ENCODE results near the gene PIKFYVE. TPM values are rescaled to one million over a fixed set of nuclear protein-coding genes. Genes with fewer than 3 reads are reported as not detected.

Gene PIKFYVE
- total and polyA plus RNA-seq, 2 of the 8 experiments (the other 6 are each of a cell fraction or from before 2014, with no cell fraction given): 8.8 to 33.5 TPM

- Histone ChIP-seq H2AK5ac (ENCODE audit: low read depth, low read length) (no peak overlapping the region), H3K4me3 (ENCODE audit: extremely low read depth in 1 of 4, insufficient read depth in 2 of 4, low read depth in 3 of 4, low read length in 4 of 4) (no peak overlapping the region), H2BK15ac (ENCODE audit: low read length) (no peak overlapping the region), H3K27ac (ENCODE audit: low read depth, low read length) (no peak overlapping the region), H3K79me2 (ENCODE audit: control insufficient read depth in 1 of 2, insufficient read depth in 2 of 2, low read length in 2 of 2) (no peaks in the 10 kb centered on the region; a peak in 2 of 4 replicates), H4K5ac (ENCODE audit: insufficient read length, low read depth, low read length) (no peak overlapping the region), H2BK12ac (ENCODE audit: low read depth, low read length) (no peak overlapping the region), H3K23ac (ENCODE audit: insufficient read length) (no peak overlapping the region), H4K8ac (ENCODE audit: extremely low read depth, insufficient read depth, low read length) (no peak overlapping the region), H2BK5ac (ENCODE audit: low read depth, low read length) (no peak overlapping the region), H3K36me3 (ENCODE audit: control insufficient read depth in 2 of 4, insufficient read depth in 4 of 4, low read length in 3 of 4) (peaks cover 5 to 71% (median 37%) of the 10 kb centered on the region in 4 experiments; a peak in 7 of 8 replicates), H3K79me1 (ENCODE audit: low read depth, low read length) (peaks cover 3% of the 10 kb centered on the region; the same call in 1 of the 2 replicates), H3K56ac (replicated peaks; ENCODE audit: insufficient read length, low read depth, low read length) (no peak overlapping the region), H3K18ac (ENCODE audit: extremely low read depth, low read length) (no peak overlapping the region), H3K9ac (replicated peaks in 1 of 4; ENCODE audit: extremely low read depth in 1 of 4, low read depth in 3 of 4, low read length in 3 of 4) (no peak overlapping the region), H4K91ac (replicated peaks; ENCODE audit: insufficient read length, low read length) (no peak overlapping the region), H3K4me2 (ENCODE audit: insufficient read depth in 1 of 2, low read depth in 2 of 2, low read length in 2 of 2) (no peak overlapping the region), H2BK20ac (ENCODE audit: low read length) (no peak overlapping the region), H3K9me3 (ENCODE audit: insufficient read depth in 2 of 2, low read depth in 1 of 2, low read length in 1 of 2) (no peaks in the 10 kb centered on the region; a peak in 1 of 4 replicates), H3K27me3 (replicated peaks in 1 of 4; ENCODE audit: control insufficient read depth in 3 of 4, extremely low read depth in 1 of 4, insufficient read depth in 3 of 4, low read length in 3 of 4) (no peaks in the 10 kb centered on the region), H3K4me1 (replicated peaks in 1 of 4; ENCODE audit: control insufficient read depth in 3 of 4, insufficient read depth in 4 of 4, low read length in 3 of 4) (no peaks in the 10 kb centered on the region), H2BK120ac (replicated peaks; ENCODE audit: low read depth, low read length) (no peak overlapping the region), H3K4ac (replicated peaks; ENCODE audit: insufficient read length, low read depth, low read length) (no peak overlapping the region), H3K23me2 (ENCODE audit: low read depth, low read length) (no peaks in the 10 kb centered on the region), H4K20me1 (replicated peaks in 1 of 2; ENCODE audit: control insufficient read depth in 1 of 2, insufficient read depth in 2 of 2, low read length in 2 of 2) (peaks cover 0 to 5% of the 10 kb centered on the region in 2 experiments), H2AFZ (ENCODE audit: low read length) (no peak overlapping the region), H3K14ac (ENCODE audit: insufficient read length) (no peak overlapping the region)
- WGBS, 2 experiments (ENCODE audit: extremely low coverage in 1 of 2, insufficient coverage in 1 of 2, insufficient read length in 1 of 2, insufficient replicate concordance in 2 of 2, low coverage in 1 of 2, low lambda C conversion rate in 2 of 2, missing lambda C conversion rate in 1 of 2): 91% methylated on average over 4 of the region's 4 CpGs; no CpG with 5 or more reads in 1 of the 2 experiments
- FAIRE-seq (no peak), DNase-seq (ENCODE audit: low read depth in 1 of 2, low spot score in 2 of 2) (no peak)
- ChIA-PET CTCF (ENCODE audit: partially characterized antibody) (no interaction called here), POLR2A (ENCODE audit: partially characterized antibody) (no interaction called here)
- no peak for TF ChIP-seq EP300 (IDR thresholded peaks at IDR 0.05; ENCODE audit: borderline replicate concordance in 1 of 2, low read depth in 2 of 2, low read length in 2 of 2)
- no peak for TF ChIP-seq MAFK (IDR thresholded peaks at IDR 0.05; ENCODE audit: low read depth, low read length)
- no peak for TF ChIP-seq MAX (IDR thresholded peaks at IDR 0.05)
- TF ChIP-seq SIX5 (IDR thresholded peaks at IDR 0.05; ENCODE audit: low read depth, low read length): no peak
- TF ChIP-seq YY1 (IDR thresholded peaks at IDR 0.05; ENCODE audit: low read depth, low read length): no peak
- TF ChIP-seq PHF8 (conservative IDR thresholded peaks at IDR 0.05; ENCODE audit: low read depth, low read length): no peak
- TF ChIP-seq, protein P1, sequence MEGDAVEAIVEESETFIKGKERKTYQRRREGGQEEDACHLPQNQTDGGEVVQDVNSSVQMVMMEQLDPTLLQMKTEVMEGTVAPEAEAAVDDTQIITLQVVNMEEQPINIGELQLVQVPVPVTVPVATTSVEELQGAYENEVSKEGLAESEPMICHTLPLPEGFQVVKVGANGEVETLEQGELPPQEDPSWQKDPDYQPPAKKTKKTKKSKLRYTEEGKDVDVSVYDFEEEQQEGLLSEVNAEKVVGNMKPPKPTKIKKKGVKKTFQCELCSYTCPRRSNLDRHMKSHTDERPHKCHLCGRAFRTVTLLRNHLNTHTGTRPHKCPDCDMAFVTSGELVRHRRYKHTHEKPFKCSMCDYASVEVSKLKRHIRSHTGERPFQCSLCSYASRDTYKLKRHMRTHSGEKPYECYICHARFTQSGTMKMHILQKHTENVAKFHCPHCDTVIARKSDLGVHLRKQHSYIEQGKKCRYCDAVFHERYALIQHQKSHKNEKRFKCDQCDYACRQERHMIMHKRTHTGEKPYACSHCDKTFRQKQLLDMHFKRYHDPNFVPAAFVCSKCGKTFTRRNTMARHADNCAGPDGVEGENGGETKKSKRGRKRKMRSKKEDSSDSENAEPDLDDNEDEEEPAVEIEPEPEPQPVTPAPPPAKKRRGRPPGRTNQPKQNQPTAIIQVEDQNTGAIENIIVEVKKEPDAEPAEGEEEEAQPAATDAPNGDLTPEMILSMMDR (IDR thresholded peaks at IDR 0.05; ENCODE audit: control extremely low read depth in 1 of 3, insufficient read depth in 1 of 3, low read depth in 1 of 3, low read length in 3 of 3): no peak
- no peak for TF ChIP-seq GTF2F1 (IDR thresholded peaks at IDR 0.05; ENCODE audit: borderline replicate concordance, low read depth, low read length)
- no peak for TF ChIP-seq TEAD4 (IDR thresholded peaks at IDR 0.05; ENCODE audit: low read depth, low read length)
- TF ChIP-seq USF2 (IDR thresholded peaks at IDR 0.05; ENCODE audit: low read length): no peak
These were observed 19.8 kb downstream of the PIKFYVE start for GRCh38 chr2:208285853-208286252.
